Endometrium (tissue), 2 donors: ENCODE data around the gene KCNC4.

Experiments used
- FAIRE-seq: peaks from 2 replicates; lab custom pipeline; 2012; peaks lifted over from hg19 to GRCh38; lab: Jason Lieb, UNC
- donor health status: control.
- donor health status: control.

The KCNC4 gene

GRCh38 chr1:110254604-110255391 lies 44.7 kb downstream of the KCNC4 start:
- no peak for FAIRE-seq

- no peak for FAIRE-seq
Measured at GRCh38 chr1:110255392-110255787, 45.3 kb downstream of the KCNC4 start.

- FAIRE-seq = no peak
Measured at GRCh38 chr1:110258734-110259133, 48.6 kb downstream of the KCNC4 start.

GRCh38 chr1:110259770-110260169 lies 49.7 kb downstream of the KCNC4 start:
- no peak for FAIRE-seq
